Transverse colon (tissue), 4 donors: ENCODE measurements around the gene ZBTB7A. TPM values are rescaled to one million over a fixed set of nuclear protein-coding genes. Genes with fewer than 3 reads are reported as not detected.

Experiments
- DNase-seq: peaks from one replicate; pipeline ENCODE4 v3.0.0-alpha.2; 2019
- H3K27ac ChIP-seq, 4 donors: fragments of 200-600 bp; sonication (generic); 2 replicates each; pipeline ENCODE4 v1.5.1; 2016 to 2018; ENCODE audit warnings: inconsistent platforms in 4 of 4
- H3K27me3 ChIP-seq: fragments of 200-600 bp; sonication (generic); 2 replicates; pipeline ENCODE4 v1.5.1; 2017; ENCODE audit warnings: inconsistent platforms
- H3K36me3 ChIP-seq, 4 donors: fragments of 200-600 bp; sonication (generic); 2 replicates each; pipeline ENCODE4 v1.5.1; 2017 to 2019; ENCODE audit warnings: inconsistent platforms in 4 of 4
- H3K4me1 ChIP-seq, 4 donors: fragments of 200-600 bp; sonication (generic); 2 replicates each; pipeline ENCODE4 v1.5.1; 2017 to 2020; ENCODE audit warnings: inconsistent platforms in 4 of 4
- H3K4me3 ChIP-seq, 4 donors: fragments of 200-600 bp; sonication (generic); 1 replicate in 1 of 4; 2 replicates in 3 of 4; pipeline versions ENCODE4 v1.5.1 to v1.6.1; 2017 to 2019; ENCODE audit warnings: inconsistent platforms in 4 of 4
- H3K9me3 ChIP-seq, 2 donors: fragments of 200-600 bp; sonication (generic); 2 replicates each; pipeline ENCODE4 v1.5.1; 2017 to 2019; ENCODE audit warnings: inconsistent platforms in 2 of 2
- CTCF ChIP-seq, 5 experiments: fragments of 200-600 bp in 3 of 5; fragments of 450-650 bp in 2 of 5; sonication (generic) in 3 of 5; IDR thresholded peaks; 1 replicate in 2 of 5; 2 replicates in 3 of 5; pipeline ENCODE4 v1.5.1; 2016 to 2017; ENCODE audit warnings: antibody characterized with exemption in 5 of 5, inconsistent platforms in 3 of 5, mild to moderate bottlenecking in 2 of 5, moderate library complexity in 1 of 5
- EP300 ChIP-seq: sonication (generic); formaldehyde crosslinking; IDR thresholded peaks from one replicate; pipeline ENCODE4 v1.6.1; 2017; ENCODE audit warnings: antibody characterized with exemption, low read depth
- POLR2A ChIP-seq: fragments of 450-650 bp; IDR thresholded peaks from one replicate; pipeline ENCODE4 v1.6.1; 2016; ENCODE audit warnings: antibody characterized with exemption, mild to moderate bottlenecking, moderate library complexity
- POLR2AphosphoS5 ChIP-seq, 3 donors: sonication (generic); formaldehyde crosslinking; IDR thresholded peaks; one replicate each; pipeline ENCODE4 v1.6.1; 2016; ENCODE audit warnings: antibody characterized with exemption in 3 of 3
- WGBS, 2 donors: methylation state at CpG; one replicate each; pipeline ENCODE4 v1.1.5; 2018; ENCODE audit warnings: low coverage in 1 of 2; 5-methylcytosine and 5-hydroxymethylcytosine counted together
- in situ Hi-C, 4 donors: fragments of 200-750 bp; cut with MboI; loops; one replicate each; pipeline versions ENCODE4 v1.15.0 to v1.15.1; 2017; ENCODE audit warnings: low sequenced_read_pairs in 3 of 4, low pct_ligation_motif_present in 1 of 4, low pct_unique_long_range_greater_than_20kb in 1 of 4
- intact Hi-C: fragments of 100-400 bp; cut with DNase I; formaldehyde crosslinking; loops from one replicate; pipeline ENCODE4 v1.15.1; 2023; ENCODE audit warnings: low total_unique reads
- total RNA-seq, 4 donors: library from RNA; depleted of rRNA; stranded (reverse); fragments of >200 nt; gene quantifications; one replicate each; pipeline ENCODE4 v1.1.0, GENCODE V29; 2016

The ZBTB7A gene
- total RNA-seq, 4 donors from 2014 or later = 101 to 224 (median 141) TPM

GRCh38 chr19:4055209-4055552, 11.5 kb downstream of the ZBTB7A start:
- H3K4me3 ChIP-seq = no peak overlapping the region
- TF ChIP-seq CTCF (IDR thresholded peaks at IDR 0.05) (no peak), EP300 (no peak), POLR2AphosphoS5 (IDR thresholded peaks at IDR 0.05) (no peak), POLR2A (no peak)
- intact Hi-C loops = no loop called here
- H3K27me3 ChIP-seq = no peaks in the 10 kb centered on the region
- peak overlapping the region; percentile 85 to 100 (median 95) for H3K27ac ChIP-seq
- H3K9me3 ChIP-seq = no peaks in the 10 kb centered on the region
- WGBS, 2 donors = 96% methylated on average over 20 of the region's 20 CpGs; no CpG with 5 or more reads in 1 of the 2 donors
- in situ Hi-C loops = no loop called here
- peaks cover 56 to 85% (median 79%) of the 10 kb centered on the region in 4 donors for H3K4me1 ChIP-seq
- no peak for DNase-seq
- peaks cover 0 to 16% (median 8%) of the 10 kb centered on the region in 4 donors for H3K36me3 ChIP-seq

GRCh38 chr19:4054441-4055208, 12.1 kb downstream of the ZBTB7A start:
- Histone ChIP-seq H3K4me1 (peaks cover 55 to 82% (median 76%) of the 10 kb centered on the region in 4 donors), H3K4me3 (peak overlapping the region in 1 of 4 donors; percentile 16), H3K36me3 (peaks cover 0 to 16% (median 8%) of the 10 kb centered on the region in 4 donors), H3K27ac (peak overlapping the region; percentile 85 to 100 (median 95)), H3K9me3 (no peaks in the 10 kb centered on the region), H3K27me3 (no peaks in the 10 kb centered on the region)
- intact Hi-C loops = no loop called here
- no peak for TF ChIP-seq CTCF (IDR thresholded peaks at IDR 0.05)
- TF ChIP-seq POLR2A = no peak
- TF ChIP-seq POLR2AphosphoS5 (IDR thresholded peaks at IDR 0.05) = no peak
- no peak for TF ChIP-seq EP300
- DNase-seq = no peak
- WGBS, 2 donors = 82% methylated on average over 81 of the region's 91 CpGs; no CpG with 5 or more reads in 1 of the 2 donors
- in situ Hi-C loops = no loop called here

- peaks cover 0 to 16% (median 8%) of the 10 kb centered on the region in 4 donors for H3K36me3 ChIP-seq
- TF ChIP-seq POLR2A (no peak), POLR2AphosphoS5 (IDR thresholded peaks at IDR 0.05) (no peak)
- H3K4me1 ChIP-seq = peaks cover 49 to 78% (median 67%) of the 10 kb centered on the region in 4 donors
- intact Hi-C loops = no loop called here
- in situ Hi-C loops = no loop called here
- peak overlapping the region in 1 of 4 donors; percentile 16 for H3K4me3 ChIP-seq
- DNase-seq = peak; percentile 70
- peak overlapping the region; percentile 85 to 100 (median 95) for H3K27ac ChIP-seq
- 70% methylated on average over 66 of the region's 82 CpGs; no CpG with 5 or more reads in 1 of the 2 donors for WGBS, 2 donors
- H3K27me3 ChIP-seq = no peaks in the 10 kb centered on the region
- no peaks in the 10 kb centered on the region for H3K9me3 ChIP-seq
Measured at GRCh38 chr19:4053423-4054324, 13.0 kb downstream of the ZBTB7A start.

GRCh38 chr19:4052993-4053422, 13.7 kb downstream of the ZBTB7A start:
- in situ Hi-C loops (no loop called here), intact Hi-C loops (no loop called here)
- Histone ChIP-seq H3K36me3 (peaks cover 0 to 19% (median 8%) of the 10 kb centered on the region in 4 donors), H3K27me3 (no peaks in the 10 kb centered on the region), H3K4me1 (peaks cover 43 to 72% (median 61%) of the 10 kb centered on the region in 4 donors), H3K9me3 (no peaks in the 10 kb centered on the region), H3K27ac (peak overlapping the region; percentile 85 to 100 (median 95)), H3K4me3 (peak overlapping the region in 2 of 4 donors; percentile 11 to 15)
- WGBS, 2 donors = 19% methylated on average over 13 of the region's 13 CpGs; no CpG with 5 or more reads in 1 of the 2 donors
- TF ChIP-seq POLR2AphosphoS5 (IDR thresholded peaks at IDR 0.05) (peak in 1 of 3 donors; percentile 53), EP300 (no peak)
- DNase-seq = peak; percentile 76
